MM.1S (cell line): ENCODE results near the gene RIPOR2.

Experiments
- EZH2 ChIP-seq: fragments of 300-600 bp; sonication (generic); optimal IDR thresholded peaks from 2 replicates; pipeline ENCODE3; 2017; ENCODE audit warnings: low read depth, mild to moderate bottlenecking, antibody characterized with exemption, low read length, mixed read lengths
- EZH2phosphoT487 ChIP-seq: fragments of 300-600 bp; sonication (generic); IDR thresholded peaks from 2 replicates; pipeline ENCODE4 v1.6.1; 2018; ENCODE audit warnings: antibody characterized with exemption, low read length
- TF ChIP-seq, protein P1 (sequence below): fragments of 300-600 bp; sonication (generic); IDR thresholded peaks from 2 replicates; pipeline ENCODE4 v1.5.1; 2016; ENCODE audit warnings: antibody characterized with exemption, low read length, mixed read lengths

DNA sequence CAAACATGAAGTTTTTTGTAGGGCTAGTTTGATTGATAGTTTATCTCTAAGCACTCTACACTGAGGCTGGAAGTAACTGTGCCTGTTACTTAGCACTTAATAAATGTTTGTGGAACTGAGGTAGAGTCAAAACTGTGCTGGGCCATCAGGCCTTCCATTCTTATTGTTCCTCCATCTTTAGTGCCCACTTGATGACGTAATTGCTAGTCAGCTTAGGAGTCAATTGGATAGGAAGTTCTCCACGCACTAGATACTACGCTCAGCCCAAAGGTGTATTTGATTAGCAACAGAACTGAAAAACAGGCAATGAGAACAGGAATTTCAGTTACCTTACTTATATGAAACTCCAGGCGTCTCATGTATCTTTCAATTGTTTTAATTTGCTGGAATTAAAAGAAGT lies 67.0 kb downstream of the RIPOR2 start:
- TF ChIP-seq, protein P1, sequence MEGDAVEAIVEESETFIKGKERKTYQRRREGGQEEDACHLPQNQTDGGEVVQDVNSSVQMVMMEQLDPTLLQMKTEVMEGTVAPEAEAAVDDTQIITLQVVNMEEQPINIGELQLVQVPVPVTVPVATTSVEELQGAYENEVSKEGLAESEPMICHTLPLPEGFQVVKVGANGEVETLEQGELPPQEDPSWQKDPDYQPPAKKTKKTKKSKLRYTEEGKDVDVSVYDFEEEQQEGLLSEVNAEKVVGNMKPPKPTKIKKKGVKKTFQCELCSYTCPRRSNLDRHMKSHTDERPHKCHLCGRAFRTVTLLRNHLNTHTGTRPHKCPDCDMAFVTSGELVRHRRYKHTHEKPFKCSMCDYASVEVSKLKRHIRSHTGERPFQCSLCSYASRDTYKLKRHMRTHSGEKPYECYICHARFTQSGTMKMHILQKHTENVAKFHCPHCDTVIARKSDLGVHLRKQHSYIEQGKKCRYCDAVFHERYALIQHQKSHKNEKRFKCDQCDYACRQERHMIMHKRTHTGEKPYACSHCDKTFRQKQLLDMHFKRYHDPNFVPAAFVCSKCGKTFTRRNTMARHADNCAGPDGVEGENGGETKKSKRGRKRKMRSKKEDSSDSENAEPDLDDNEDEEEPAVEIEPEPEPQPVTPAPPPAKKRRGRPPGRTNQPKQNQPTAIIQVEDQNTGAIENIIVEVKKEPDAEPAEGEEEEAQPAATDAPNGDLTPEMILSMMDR: no peak
- no peak for TF ChIP-seq EZH2
- TF ChIP-seq EZH2phosphoT487: no peak
